Gastroesophageal sphincter (tissue), 3 donors: ENCODE measurements around the gene PTPN20.

Source experiments
- EP300 ChIP-seq: sonication (generic); formaldehyde crosslinking; IDR thresholded peaks from one replicate; pipeline ENCODE4 v1.6.1; 2017; ENCODE audit warnings: antibody characterized with exemption, mild to moderate bottlenecking
- POLR2A ChIP-seq, 2 donors: fragments of 450-650 bp; IDR thresholded peaks; one replicate each; pipeline ENCODE4 v1.6.1; 2017; ENCODE audit warnings: antibody characterized with exemption in 2 of 2, mild to moderate bottlenecking in 2 of 2, moderate library complexity in 1 of 2
- POLR2AphosphoS5 ChIP-seq: sonication (generic); formaldehyde crosslinking; IDR thresholded peaks from one replicate; pipeline ENCODE4 v1.6.1; 2017; ENCODE audit warnings: antibody characterized with exemption
- TF ChIP-seq, protein P1 (sequence below), 4 experiments: fragments of 200-600 bp in 2 of 4; fragments of 450-650 bp in 2 of 4; sonication (generic) in 1 of 4; IDR thresholded peaks; one replicate each; pipeline ENCODE4 v1.5.1; 2017 to 2019; ENCODE audit warnings: antibody characterized with exemption in 4 of 4, mild to moderate bottlenecking in 2 of 4, moderate library complexity in 2 of 4

GRCh38 chr10:47023237-47024045 is 112.2 kb downstream of the PTPN20 start:
- TF ChIP-seq, protein P1, sequence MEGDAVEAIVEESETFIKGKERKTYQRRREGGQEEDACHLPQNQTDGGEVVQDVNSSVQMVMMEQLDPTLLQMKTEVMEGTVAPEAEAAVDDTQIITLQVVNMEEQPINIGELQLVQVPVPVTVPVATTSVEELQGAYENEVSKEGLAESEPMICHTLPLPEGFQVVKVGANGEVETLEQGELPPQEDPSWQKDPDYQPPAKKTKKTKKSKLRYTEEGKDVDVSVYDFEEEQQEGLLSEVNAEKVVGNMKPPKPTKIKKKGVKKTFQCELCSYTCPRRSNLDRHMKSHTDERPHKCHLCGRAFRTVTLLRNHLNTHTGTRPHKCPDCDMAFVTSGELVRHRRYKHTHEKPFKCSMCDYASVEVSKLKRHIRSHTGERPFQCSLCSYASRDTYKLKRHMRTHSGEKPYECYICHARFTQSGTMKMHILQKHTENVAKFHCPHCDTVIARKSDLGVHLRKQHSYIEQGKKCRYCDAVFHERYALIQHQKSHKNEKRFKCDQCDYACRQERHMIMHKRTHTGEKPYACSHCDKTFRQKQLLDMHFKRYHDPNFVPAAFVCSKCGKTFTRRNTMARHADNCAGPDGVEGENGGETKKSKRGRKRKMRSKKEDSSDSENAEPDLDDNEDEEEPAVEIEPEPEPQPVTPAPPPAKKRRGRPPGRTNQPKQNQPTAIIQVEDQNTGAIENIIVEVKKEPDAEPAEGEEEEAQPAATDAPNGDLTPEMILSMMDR (IDR thresholded peaks at IDR 0.05): no peak
- no peak for TF ChIP-seq POLR2A (IDR thresholded peaks at IDR 0.05)
- no peak for TF ChIP-seq POLR2AphosphoS5
- no peak for TF ChIP-seq EP300
